ENCODE measurements around the gene KMT2B. TPM values are rescaled to one million over a fixed set of nuclear protein-coding genes. Genes with fewer than 3 reads are reported as not detected.

Gene KMT2B
- total RNA-seq, 2 donors from 2014 or later = 32.3 to 89.5 TPM

DNA sequence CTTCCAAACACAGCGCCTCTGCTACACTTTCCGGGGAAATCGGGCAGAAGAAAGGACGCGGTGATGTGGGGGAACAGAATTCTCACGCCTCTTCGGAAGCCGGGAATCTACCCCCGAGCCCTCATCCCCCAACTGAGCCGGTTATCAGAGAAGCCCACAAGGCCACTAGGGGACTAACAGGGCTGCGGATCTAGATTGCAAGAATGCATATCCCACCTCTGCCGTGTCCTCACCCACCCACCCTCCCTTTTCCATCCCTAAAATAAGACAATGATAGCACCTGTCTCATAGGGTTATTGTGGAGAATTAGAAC lies 23.4 kb downstream of the KMT2B start:
- Histone ChIP-seq H3K36me3 (peaks cover 8 to 16% of the 10 kb centered on the region in 2 donors), H3K4me1 (replicated peaks) (peaks cover 6% of the 10 kb centered on the region), H3K4me3 (peak overlapping the region; percentile 39 to 54), H3K27me3 (replicated peaks; ENCODE audit: insufficient read depth) (no peaks in the 10 kb centered on the region), H3K27ac (peak overlapping the region; percentile 68 to 72), H3K9me3 (no peaks in the 10 kb centered on the region)
- DNase-seq (ENCODE audit: low spot score) = no peak
- intact Hi-C loops (cut with DNase I) = loop anchor here (5.0 to 10.0 kb wide), 2 partner anchors 191 to 474 kb away; partner anchors contain the start of genes ZNF146 and ZNF565
- WGBS = 8% methylated on average over 12 of the region's 12 CpGs
- no peak for TF ChIP-seq POLR2A (IDR thresholded peaks at IDR 0.05)
- TF ChIP-seq CTCF (IDR thresholded peaks at IDR 0.05) = no peak
- TF ChIP-seq POLR2AphosphoS5 (IDR thresholded peaks at IDR 0.05) = no peak

DNA sequence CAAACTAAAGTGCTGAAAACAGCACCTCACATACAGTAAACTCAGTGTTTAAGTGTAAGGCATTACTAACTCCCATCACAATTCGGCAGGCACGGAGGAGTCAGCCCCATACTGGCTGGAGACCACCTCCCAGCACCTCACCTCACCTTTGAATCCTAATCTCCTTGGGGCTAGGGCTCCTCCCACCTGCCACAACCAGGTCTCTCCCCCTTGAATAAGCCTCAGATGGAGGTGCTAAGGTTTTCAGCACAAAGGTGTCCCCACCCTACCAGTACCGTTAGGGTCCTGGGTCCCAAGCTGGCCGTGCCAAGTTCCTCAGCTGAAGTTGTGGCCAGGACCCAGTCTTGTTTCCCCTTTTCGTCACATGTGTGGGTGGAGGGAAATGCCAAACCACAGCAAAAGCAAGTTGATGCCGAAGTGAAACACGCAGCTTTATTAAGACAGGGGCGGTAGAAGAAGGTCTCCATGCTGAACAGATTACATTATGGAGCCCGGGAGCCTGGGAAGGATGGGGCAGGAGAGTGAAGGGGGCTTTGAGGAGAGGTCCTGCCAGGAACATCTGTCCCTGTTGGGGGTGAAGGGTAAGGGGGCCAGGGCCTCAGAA lies 24.4 kb downstream of the KMT2B start, which contains the start of gene IGFLR1:
IGFLR1 (minus strand) TSS at position 332 of the 604 bp plus-strand sequence. CDS start 1,272 bp downstream, outside the sequence.
- Histone ChIP-seq H3K9me3 (no peaks in the 10 kb centered on the region), H3K27ac (peak within 1 kb of the TSS in 1 of 2 donors; percentile 68), H3K36me3 (peaks cover 8 to 16% of the 10 kb centered on the region in 2 donors), H3K4me1 (replicated peaks) (peaks cover 11% of the 10 kb centered on the region), H3K27me3 (replicated peaks; ENCODE audit: insufficient read depth) (no peaks in the 10 kb centered on the region), H3K4me3 (peak within 1 kb of the TSS; percentile 39 to 54)
- intact Hi-C loops (cut with DNase I) = loop anchor here (5.0 to 10.0 kb wide), 2 partner anchors 190 to 473 kb away; partner anchors contain the start of genes ZNF146 and ZNF565
- TF ChIP-seq POLR2A (IDR thresholded peaks at IDR 0.05) = no peak
- no peak for TF ChIP-seq POLR2AphosphoS5 (IDR thresholded peaks at IDR 0.05)
- no peak for TF ChIP-seq CTCF (IDR thresholded peaks at IDR 0.05)
- DNase-seq (ENCODE audit: low spot score) = no peak
- 79% methylated on average over 9 of the region's 9 CpGs for WGBS

DNA sequence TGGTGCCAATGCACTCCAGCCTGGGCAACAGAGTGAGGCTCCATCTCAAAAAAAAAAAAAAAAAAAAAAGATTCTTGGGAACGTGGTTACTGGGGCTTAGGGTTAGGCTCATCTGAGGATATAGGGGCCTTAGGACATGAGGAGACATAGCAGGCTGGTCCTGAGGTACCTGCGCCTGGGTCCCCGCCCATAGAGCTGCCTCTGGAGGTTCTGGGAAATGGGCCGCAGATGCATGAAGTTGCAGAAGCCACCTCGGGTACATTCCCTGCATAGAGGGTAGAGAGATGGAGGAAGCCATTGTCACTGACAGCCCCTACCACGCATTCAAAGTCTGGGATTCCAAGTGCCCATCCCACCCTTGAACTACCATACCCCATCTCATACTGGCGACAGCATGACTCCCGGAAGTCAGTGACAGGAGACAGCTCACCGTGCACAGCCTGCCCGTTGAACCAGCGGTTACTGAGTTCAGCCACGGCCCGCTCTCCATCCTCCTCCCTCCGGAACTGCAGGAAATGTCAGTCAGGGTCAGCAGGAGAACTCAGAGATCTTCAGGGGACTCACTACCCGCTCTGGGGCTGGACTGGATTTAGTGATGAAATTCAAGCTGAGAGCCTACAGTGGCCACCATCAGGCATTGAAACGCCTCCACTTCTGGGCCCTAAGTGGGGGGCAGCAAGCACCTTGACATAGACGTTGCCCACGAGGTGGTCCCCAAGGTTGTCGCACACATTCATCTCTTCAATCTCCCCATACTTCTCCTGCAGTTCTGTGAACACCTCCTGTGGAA lies 26.0 kb downstream of the KMT2B start:
- Histone ChIP-seq H3K4me1 (replicated peaks) (peaks cover 11% of the 10 kb centered on the region), H3K9me3 (no peaks in the 10 kb centered on the region), H3K27ac (peak overlapping the region in 1 of 2 donors; percentile 100), H3K36me3 (peaks cover under 1 to 3% of the 10 kb centered on the region in 2 donors), H3K4me3 (peak overlapping the region in 1 of 2 donors; percentile 94), H3K27me3 (replicated peaks; ENCODE audit: insufficient read depth) (no peaks in the 10 kb centered on the region)
- DNase-seq (ENCODE audit: low spot score) = no peak
- intact Hi-C loops (cut with DNase I) = loop anchor here (5.0 to 10.0 kb wide), 2 partner anchors 188 to 471 kb away; partner anchors contain the start of genes ZNF146 and ZNF565
- WGBS = 91% methylated on average over 19 of the region's 19 CpGs
- TF ChIP-seq POLR2AphosphoS5 (IDR thresholded peaks at IDR 0.05) = no peak
- TF ChIP-seq POLR2A (IDR thresholded peaks at IDR 0.05) = no peak
- no peak for TF ChIP-seq CTCF (IDR thresholded peaks at IDR 0.05)

DNA sequence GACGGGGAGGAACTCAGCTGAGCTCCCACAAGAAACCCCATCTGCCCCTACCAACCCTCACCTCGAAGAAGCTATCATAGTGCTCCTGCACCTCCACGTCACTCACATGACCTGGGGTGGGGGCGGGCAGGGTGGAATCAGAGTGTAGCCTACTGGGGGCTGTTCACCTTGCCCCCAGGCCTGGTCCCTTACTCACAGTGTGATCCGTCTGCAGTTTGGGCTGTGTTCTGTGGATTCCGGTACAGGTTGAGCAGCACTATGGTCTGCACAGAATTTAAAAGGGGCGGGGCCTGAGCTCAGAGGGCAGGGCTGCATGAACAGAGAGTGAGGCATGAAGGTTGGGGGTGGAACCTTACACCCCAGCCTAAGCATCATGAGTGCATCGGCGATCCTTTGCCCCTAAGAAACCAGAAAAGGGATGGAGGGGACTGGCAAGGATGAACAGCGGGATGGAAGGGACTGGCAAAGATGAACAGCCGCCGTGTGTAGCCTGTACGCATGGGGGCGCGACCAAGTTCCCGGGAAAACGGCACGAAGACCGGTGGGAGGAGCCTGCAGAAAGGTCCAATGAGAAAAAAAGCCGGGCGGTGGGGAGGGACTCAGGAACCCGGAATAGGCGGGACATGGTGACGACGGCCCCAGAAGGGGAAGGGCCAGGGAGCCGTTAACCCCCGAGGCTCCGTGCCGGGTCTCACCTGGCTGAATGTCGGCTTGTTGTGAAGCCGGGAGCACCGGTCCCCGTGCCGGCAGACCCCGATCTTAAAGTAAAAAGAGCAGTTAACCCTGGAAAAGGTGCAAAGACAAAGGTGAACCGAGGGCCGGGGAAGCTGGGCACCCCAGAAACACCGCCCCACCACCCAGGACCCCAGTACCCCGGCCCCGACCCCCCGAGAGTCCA lies 26.9 kb downstream of the KMT2B start:
- Histone ChIP-seq H3K4me3 (peak overlapping the region; percentile 89 to 94), H3K36me3 (no peaks in the 10 kb centered on the region), H3K4me1 (replicated peaks) (peaks cover 16% of the 10 kb centered on the region), H3K9me3 (no peaks in the 10 kb centered on the region), H3K27ac (peak overlapping the region; percentile 99 to 100), H3K27me3 (replicated peaks; ENCODE audit: insufficient read depth) (no peaks in the 10 kb centered on the region)
- WGBS = 7% methylated on average over 41 of the region's 41 CpGs
- DNase-seq (ENCODE audit: low spot score) = peak; percentile 95
- intact Hi-C loops (cut with DNase I) = loop anchor here (5.0 to 10.0 kb wide), 2 partner anchors 188 to 470 kb away; partner anchors contain the start of genes ZNF146 and ZNF565
- TF ChIP-seq POLR2AphosphoS5 (IDR thresholded peaks at IDR 0.05) = peak; percentile 33
- peak in 3 of 4 experiments; percentile 29 to 59 (median 50) for TF ChIP-seq CTCF (IDR thresholded peaks at IDR 0.05)
- no peak for TF ChIP-seq POLR2A (IDR thresholded peaks at IDR 0.05)
